SU-DHL-6 (cell line): ENCODE measurements around the gene NSUN2.

Source experiments
- H2AFZ ChIP-seq: fragments of 200-600 bp; sonication (generic); 2 replicates; pipeline ENCODE4 v1.6.1; 2014; ENCODE audit warnings: low read depth, mild to moderate bottlenecking, moderate library complexity, mixed read lengths, antibody characterized with exemption, low read length; ENCODE audit not compliant: severe bottlenecking
- H3F3A ChIP-seq: fragments of 200-600 bp; shearing (Covaris generic); 2 replicates; pipeline ENCODE4 v1.6.0; 2016; ENCODE audit warnings: antibody characterized with exemption, mild to moderate bottlenecking; ENCODE audit not compliant: insufficient read depth
- H3K27ac ChIP-seq: fragments of 200-600 bp; sonication (generic); 2 replicates; pipeline ENCODE4 v1.5.1; 2016; ENCODE audit warnings: low read depth, mild to moderate bottlenecking, low read length, moderate library complexity, mixed read lengths
- H3K27me3 ChIP-seq: fragments of 200-600 bp; sonication (generic), shearing (Covaris generic); 2 replicates; pipeline ENCODE4 v1.6.0; 2014; ENCODE audit warnings: mild to moderate bottlenecking, low read length
- H3K36me3 ChIP-seq: fragments of 200-600 bp; sonication (generic); 2 replicates; pipeline ENCODE4 v1.6.1; 2014; ENCODE audit warnings: mild to moderate bottlenecking, low read length, mixed read lengths
- H3K4me2 ChIP-seq: fragments of 300-600, 200-600 bp; shearing (Covaris generic), sonication (generic); 2 replicates; pipeline ENCODE4 v1.6.0; 2014; ENCODE audit warnings: low read length, low read depth, mild to moderate bottlenecking; ENCODE audit not compliant: poor library complexity, severe bottlenecking
- H3K4me3 ChIP-seq: fragments of 200-600 bp; sonication (generic); 2 replicates; pipeline ENCODE4 v1.5.1; 2014; ENCODE audit warnings: antibody characterized with exemption, low read length, mild to moderate bottlenecking, mixed read lengths; ENCODE audit not compliant: insufficient read depth, poor library complexity, severe bottlenecking
- H3K79me2 ChIP-seq: fragments of 200-600 bp; sonication (generic); 2 replicates; pipeline ENCODE4 v1.6.1; 2014; ENCODE audit warnings: mild to moderate bottlenecking, low read length, moderate library complexity; ENCODE audit not compliant: insufficient read depth
- H3K9ac ChIP-seq: fragments of 200-600 bp; sonication (generic); 2 replicates; pipeline ENCODE4 v1.7.0; 2014; ENCODE audit warnings: mild to moderate bottlenecking, low read length
- H3K9me2 ChIP-seq: fragments of 200-600 bp; sonication (generic); replicated peaks from 2 replicates; pipeline ENCODE4 v1.6.1; 2014; ENCODE audit warnings: low read length; ENCODE audit not compliant: insufficient read depth
- H3K9me3 ChIP-seq: fragments of 200-600 bp; sonication (generic); 2 replicates; pipeline ENCODE4 v1.6.1; 2014; ENCODE audit warnings: low read length, mixed read lengths; ENCODE audit not compliant: insufficient read depth
- H4K20me1 ChIP-seq: fragments of 200-600 bp; sonication (generic); 2 replicates; pipeline ENCODE4 v1.6.1; 2014; ENCODE audit warnings: low read depth, mild to moderate bottlenecking, antibody characterized with exemption, low read length, moderate library complexity, mixed read lengths
- EZH2phosphoT487 ChIP-seq: fragments of 200-600 bp; sonication (generic), shearing (Covaris generic); conservative IDR thresholded peaks from 2 replicates; pipeline ENCODE4 v1.6.1; 2018; ENCODE audit warnings: mild to moderate bottlenecking, antibody characterized with exemption, low read length, moderate library complexity, mixed read lengths
- TF ChIP-seq, protein P1 (sequence below): fragments of 200-600 bp; sonication (generic); IDR thresholded peaks from one replicate; pipeline ENCODE4 v1.5.1; 2017; ENCODE audit warnings: antibody characterized with exemption, mild to moderate bottlenecking, low read length, moderate library complexity; ENCODE audit not compliant: insufficient read depth, poor library complexity, severe bottlenecking

The NSUN2 gene

DNA sequence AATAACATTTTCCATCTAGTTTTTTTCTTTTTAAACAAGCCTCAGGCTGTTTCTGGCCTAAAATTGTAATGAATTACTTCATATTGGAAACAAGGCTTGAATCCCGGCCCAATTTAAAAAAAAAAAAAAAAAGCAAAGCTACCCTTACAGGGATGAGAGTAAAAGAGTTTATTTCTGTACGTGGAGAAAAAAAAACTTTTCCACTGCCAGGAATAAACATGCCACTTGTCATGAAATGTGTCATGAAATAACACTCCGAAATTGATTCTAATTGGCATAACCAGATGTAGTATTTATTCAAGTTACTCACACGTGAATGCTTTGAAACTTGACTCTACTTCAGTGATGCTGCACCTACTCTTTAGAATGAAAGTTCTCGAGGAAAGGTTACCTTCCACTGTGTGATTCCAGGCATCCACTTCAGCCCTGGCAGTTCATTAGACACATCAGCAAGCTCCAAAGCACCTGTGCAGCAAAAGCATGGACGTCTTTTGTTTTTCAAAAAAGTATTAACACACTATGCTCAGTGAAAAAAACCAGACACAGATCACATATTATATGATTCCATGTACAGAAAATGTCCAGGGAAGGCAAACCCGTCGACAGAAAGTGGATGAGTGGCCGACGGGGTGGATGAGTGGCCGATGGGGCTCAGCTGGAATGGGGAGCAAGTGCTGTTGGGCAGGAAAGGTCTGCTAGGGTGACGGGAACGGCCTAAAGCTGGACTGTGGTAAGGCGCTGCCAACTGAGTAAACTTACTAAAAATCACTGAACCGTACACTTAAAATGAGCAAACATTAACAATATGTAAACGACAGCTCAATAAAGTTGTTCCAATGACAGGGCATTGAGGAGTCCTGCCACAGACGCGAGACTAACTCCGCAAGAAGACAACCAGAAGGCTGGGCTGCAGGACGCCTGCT, 21.2 kb downstream of the NSUN2 start:
- Histone ChIP-seq H3K9me3 (no peaks in the 10 kb centered on the region), H3K9ac (no peak overlapping the region), H3K79me2 (peaks cover 34% of the 10 kb centered on the region), H3K27me3 (no peaks in the 10 kb centered on the region), H3K4me2 (no peak overlapping the region), H4K20me1 (no peaks in the 10 kb centered on the region; the same call in 1 of the 2 replicates), H2AFZ (no peak overlapping the region), H3K4me3 (no peak overlapping the region), H3F3A (no peaks in the 10 kb centered on the region), H3K27ac (no peak overlapping the region), H3K36me3 (peaks cover 54% of the 10 kb centered on the region), H3K9me2 (no peaks in the 10 kb centered on the region)
- TF ChIP-seq, protein P1, sequence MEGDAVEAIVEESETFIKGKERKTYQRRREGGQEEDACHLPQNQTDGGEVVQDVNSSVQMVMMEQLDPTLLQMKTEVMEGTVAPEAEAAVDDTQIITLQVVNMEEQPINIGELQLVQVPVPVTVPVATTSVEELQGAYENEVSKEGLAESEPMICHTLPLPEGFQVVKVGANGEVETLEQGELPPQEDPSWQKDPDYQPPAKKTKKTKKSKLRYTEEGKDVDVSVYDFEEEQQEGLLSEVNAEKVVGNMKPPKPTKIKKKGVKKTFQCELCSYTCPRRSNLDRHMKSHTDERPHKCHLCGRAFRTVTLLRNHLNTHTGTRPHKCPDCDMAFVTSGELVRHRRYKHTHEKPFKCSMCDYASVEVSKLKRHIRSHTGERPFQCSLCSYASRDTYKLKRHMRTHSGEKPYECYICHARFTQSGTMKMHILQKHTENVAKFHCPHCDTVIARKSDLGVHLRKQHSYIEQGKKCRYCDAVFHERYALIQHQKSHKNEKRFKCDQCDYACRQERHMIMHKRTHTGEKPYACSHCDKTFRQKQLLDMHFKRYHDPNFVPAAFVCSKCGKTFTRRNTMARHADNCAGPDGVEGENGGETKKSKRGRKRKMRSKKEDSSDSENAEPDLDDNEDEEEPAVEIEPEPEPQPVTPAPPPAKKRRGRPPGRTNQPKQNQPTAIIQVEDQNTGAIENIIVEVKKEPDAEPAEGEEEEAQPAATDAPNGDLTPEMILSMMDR, result no peak
- TF ChIP-seq EZH2phosphoT487, result no peak

DNA sequence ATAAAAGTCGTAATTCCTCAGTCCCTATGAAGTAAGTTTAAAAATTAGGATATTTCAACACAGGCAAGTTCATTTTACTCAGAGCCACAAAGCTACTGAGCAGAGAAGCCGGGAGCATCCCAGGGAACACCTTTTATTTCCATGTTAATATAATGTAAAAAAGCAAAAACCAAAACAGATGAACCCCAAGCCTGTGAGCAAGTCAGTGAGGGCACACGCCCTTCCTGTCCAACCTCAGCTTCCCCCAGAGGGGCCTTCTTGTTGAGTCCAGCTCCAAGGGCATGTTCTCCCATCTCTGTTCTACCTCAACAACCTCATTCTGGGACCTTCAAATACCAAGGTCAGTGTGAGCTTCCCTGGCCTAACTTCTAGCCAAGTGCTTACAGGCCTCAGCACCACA, 24.8 kb downstream of the NSUN2 start:
- H3K9me3 ChIP-seq, result no peaks in the 10 kb centered on the region
- TF ChIP-seq, protein P1, result no peak
- no peak for TF ChIP-seq EZH2phosphoT487
- H3K79me2 ChIP-seq, result peaks cover 5% of the 10 kb centered on the region; the same call in 1 of the 2 replicates
- H3K27ac ChIP-seq, result no peak overlapping the region
- no peak overlapping the region for H3K4me2 ChIP-seq
- no peak overlapping the region for H2AFZ ChIP-seq
- H3K9me2 ChIP-seq, result no peaks in the 10 kb centered on the region
- H3F3A ChIP-seq, result no peaks in the 10 kb centered on the region
- no peaks in the 10 kb centered on the region for H3K27me3 ChIP-seq
- peaks cover 56% of the 10 kb centered on the region for H3K36me3 ChIP-seq
- H3K4me3 ChIP-seq, result no peak overlapping the region
- H4K20me1 ChIP-seq, result no peaks in the 10 kb centered on the region
- H3K9ac ChIP-seq, result no peak overlapping the region

- H3K27me3 ChIP-seq, result no peaks in the 10 kb centered on the region
Observed at GRCh38 chr5:6607559-6607936, 25.3 kb downstream of the NSUN2 start.

More at GRCh38 chr5:6607559-6607936, 25.3 kb downstream of the NSUN2 start:
- no peak for TF ChIP-seq EZH2phosphoT487
- TF ChIP-seq, protein P1, result no peak
- peaks cover 60% of the 10 kb centered on the region for H3K36me3 ChIP-seq
- no peak overlapping the region for H3K4me3 ChIP-seq
- no peak overlapping the region for H3K27ac ChIP-seq
- H3K9me3 ChIP-seq, result no peaks in the 10 kb centered on the region
- H4K20me1 ChIP-seq, result no peaks in the 10 kb centered on the region
- no peak overlapping the region for H3K4me2 ChIP-seq
- H2AFZ ChIP-seq, result no peak overlapping the region
- no peak overlapping the region for H3K9ac ChIP-seq
- 0 out of 2 replicates have a peak, but pooled peaks cover under 1% of the 10 kb centered on the region for H3K79me2 ChIP-seq
- H3F3A ChIP-seq, result no peaks in the 10 kb centered on the region
- no peaks in the 10 kb centered on the region for H3K9me2 ChIP-seq
